K562 (cell line): ENCODE measurements around the gene CRIM1. TPM values are rescaled to one million over a fixed set of nuclear protein-coding genes. Genes with fewer than 3 reads are reported as not detected.

Source experiments
- ATAC-seq: fragments of 200-7000 bp; cut with Tn5 transposase; 3 replicates; pipeline ENCODE4 v1.9.1; 2020; ENCODE audit warnings: moderate library complexity
- BruUV-seq: library from RNA; stranded (reverse); fragments of 400-500 nt; replicated peaks from 2 replicates; lab custom pipeline; 2021; lab: Mats Ljungman, UMichigan
- CTCF ChIA-PET: fragments of 300-600 bp; formaldehyde crosslinking; extraction: SDS; loops from one replicate; lab custom pipeline; 2021; ENCODE audit warnings: low intra/inter-chr PET ratio; lab: Yijun Ruan, JAX
- POLR2A ChIA-PET: fragments of 300-600, 350-650 bp; sonication (Branson Sonifier 250); formaldehyde crosslinking; extraction: SDS; loops from one replicate; lab custom pipeline; 2021; ENCODE audit warnings: antibody characterized with exemption, inconsistent platforms; lab: Yijun Ruan, JAX
- DNase-seq, 4 experiments: peaks; one replicate each; pipeline versions ENCODE4 v3.0.0 to v3.0.0-alpha.2; 2011 to 2018; ENCODE audit warnings: low spot score in 3 of 4, mixed read lengths in 3 of 4; ENCODE audit errors: extremely low read depth in 1 of 4
- FAIRE-seq: peaks from 2 replicates; lab custom pipeline; 2011; peaks lifted over from hg19 to GRCh38; lab: Jason Lieb, UNC
- H2AFZ ChIP-seq: 2 replicates; pipeline ENCODE4 v1.6.0; 2011; ENCODE audit warnings: low read depth, low read length, control low read depth, inconsistent platforms
- H3K27ac ChIP-seq: fragments of 200-600 bp; 3 replicates; pipeline ENCODE4 v1.8.0; 2011; ENCODE audit warnings: low read depth, mild to moderate bottlenecking, control low read depth, inconsistent platforms, low read length, moderate library complexity, mixed read lengths; ENCODE audit errors: extremely low read depth
- H3K27me3 ChIP-seq, 2 experiments: fragments of 300-600 bp in 1 of 2; 2 replicates in 1 of 2; 3 replicates in 1 of 2; pipeline versions ENCODE4 v1.6.0 to v1.8.0; 2011; ENCODE audit warnings: inconsistent platforms in 2 of 2, low read length in 2 of 2, mild to moderate bottlenecking in 1 of 2, mixed read lengths in 1 of 2, moderate library complexity in 1 of 2; ENCODE audit not compliant: control insufficient read depth in 2 of 2, insufficient read depth in 2 of 2
- H3K36me3 ChIP-seq: fragments of 300-600 bp; 3 replicates; pipeline ENCODE4 v1.8.0; 2011; ENCODE audit warnings: mild to moderate bottlenecking, low read length, inconsistent platforms; ENCODE audit not compliant: control insufficient read depth, insufficient read depth
- H3K4me1 ChIP-seq, 2 experiments: fragments of 200-600 bp in 1 of 2; replicated peaks in 1 of 2; 2 replicates in 1 of 2; 3 replicates in 1 of 2; pipeline versions ENCODE4 v1.5.1 to v1.8.0; 2011; ENCODE audit warnings: inconsistent platforms in 2 of 2, low read length in 2 of 2, mild to moderate bottlenecking in 1 of 2, mixed read lengths in 1 of 2, moderate library complexity in 1 of 2; ENCODE audit not compliant: control insufficient read depth in 2 of 2, insufficient read depth in 2 of 2
- H3K4me2 ChIP-seq: 2 replicates; pipeline ENCODE4 v1.6.1; 2011; ENCODE audit warnings: low read length, control low read depth, inconsistent platforms, mixed read lengths; ENCODE audit not compliant: insufficient read depth
- H3K4me3 ChIP-seq: fragments of 200-600 bp; sonication (generic), shearing (Covaris generic); 2 replicates; pipeline ENCODE4 v1.5.1; 2016; ENCODE audit warnings: control low read depth, inconsistent platforms
- H3K79me2 ChIP-seq: fragments of 200-600 bp; 3 replicates; pipeline ENCODE4 v1.8.0; 2011; ENCODE audit warnings: low read length, inconsistent platforms; ENCODE audit not compliant: control insufficient read depth, insufficient read depth
- H3K9ac ChIP-seq, 2 experiments: 2 replicates each; pipeline versions ENCODE4 v1.6.0 to v1.6.1; 2011; ENCODE audit warnings: low read depth in 2 of 2, low read length in 2 of 2, control low read depth in 1 of 2, inconsistent platforms in 1 of 2, mild to moderate bottlenecking in 1 of 2, mixed read lengths in 1 of 2; ENCODE audit not compliant: insufficient read depth in 1 of 2
- H3K9me1 ChIP-seq: one replicate; pipeline ENCODE4 v1.6.0; 2011; ENCODE audit warnings: inconsistent platforms, mild to moderate bottlenecking, low read length, moderate library complexity; ENCODE audit not compliant: control insufficient read depth, insufficient read depth
- H3K9me3 ChIP-seq: replicated peaks from 2 replicates; pipeline ENCODE4 v1.5.1; 2011; ENCODE audit warnings: low read depth, low read length, inconsistent platforms; ENCODE audit not compliant: control insufficient read depth, insufficient read depth
- H4K20me1 ChIP-seq: replicated peaks from 2 replicates; pipeline ENCODE4 v1.6.1; 2011; ENCODE audit warnings: low read length, inconsistent platforms, mixed read lengths; ENCODE audit not compliant: control insufficient read depth, insufficient read depth
- ARHGAP35 ChIP-seq: fragments of 450-650 bp; IDR thresholded peaks from 2 replicates; pipeline ENCODE4 v1.6.1; 2018; ENCODE audit not compliant: partially characterized antibody
- BRD4 ChIP-seq: fragments of 200-600 bp; sonication (generic); IDR thresholded peaks from 2 replicates; pipeline ENCODE4 v1.6.1; 2017; ENCODE audit warnings: inconsistent platforms
- DPF2 ChIP-seq: fragments of 450-650 bp; IDR thresholded peaks from 2 replicates; pipeline ENCODE4 v1.6.1; 2016
- ELF1 ChIP-seq: fragments of 200-800 bp; sonication (Bioruptor generic); IDR thresholded peaks from 2 replicates; pipeline ENCODE4 v1.6.1; 2016; ENCODE audit warnings: missing genetic modification characterization, missing compliant biosample characterization
- EZH2 ChIP-seq: IDR thresholded peaks from 2 replicates; pipeline ENCODE4 v1.6.1; 2012; ENCODE audit warnings: low read depth, mild to moderate bottlenecking, inconsistent platforms, low read length, borderline replicate concordance
- JUNB ChIP-seq: fragments of 450-650 bp; formaldehyde crosslinking; conservative IDR thresholded peaks from 2 replicates; pipeline ENCODE4 v1.4.0; 2020; ENCODE audit warnings: mild to moderate bottlenecking
- KDM4B ChIP-seq, 2 experiments: fragments of 450-650 bp in 1 of 2; sonication (generic) in 1 of 2; IDR thresholded peaks; 2 replicates each; pipeline ENCODE4 v1.6.1; 2016 to 2017; ENCODE audit warnings: borderline replicate concordance in 2 of 2, antibody characterized with exemption in 1 of 2, low read depth in 1 of 2, mild to moderate bottlenecking in 1 of 2
- MBD2 ChIP-seq: sonication (generic); IDR thresholded peaks from 2 replicates; pipeline ENCODE4 v1.6.1; 2016; ENCODE audit warnings: low read depth, borderline replicate concordance
- MTF1 ChIP-seq: fragments of 250-450 bp; sonication (Bioruptor Pico); IDR thresholded peaks from 2 replicates; pipeline ENCODE4 v1.9.0; 2021; ENCODE audit warnings: moderate library complexity, mild to moderate bottlenecking, inconsistent platforms, borderline replicate concordance
- PML ChIP-seq: IDR thresholded peaks from 2 replicates; pipeline ENCODE4 v1.6.1; 2012; ENCODE audit warnings: low read length, inconsistent platforms
- PTTG1 ChIP-seq: fragments of 450-650 bp; IDR thresholded peaks from 2 replicates; pipeline ENCODE4 v1.6.1; 2016; ENCODE audit warnings: low read depth, mild to moderate bottlenecking, missing genetic modification characterization, missing compliant biosample characterization
- SMAD3 ChIP-seq: fragments of 450-650 bp; formaldehyde crosslinking; conservative IDR thresholded peaks from 2 replicates; pipeline ENCODE4 v1.4.0; 2020; ENCODE audit warnings: mild to moderate bottlenecking
- TFAM ChIP-seq: fragments of 250-450 bp; sonication (Bioruptor Pico); conservative IDR thresholded peaks from 2 replicates; pipeline ENCODE4 v1.5.0; 2021; ENCODE audit warnings: mild to moderate bottlenecking, moderate library complexity
- ZBTB1 ChIP-seq: sonication (generic); formaldehyde crosslinking; IDR thresholded peaks from 2 replicates; pipeline ENCODE4 v1.8.1; 2023; ENCODE audit warnings: missing genetic modification reagents, low read depth, mild to moderate bottlenecking, borderline replicate concordance
- ZBTB17 ChIP-seq: fragments of 450-650 bp; formaldehyde crosslinking; IDR thresholded peaks from 2 replicates; pipeline ENCODE4 v1.4.0; 2020; ENCODE audit warnings: mild to moderate bottlenecking
- ZC3H8 ChIP-seq: fragments of 450-650 bp; IDR thresholded peaks from 2 replicates; pipeline ENCODE4 v1.6.1; 2017
- ZFP30 ChIP-seq: fragments of 250-450 bp; sonication (Bioruptor Pico); IDR thresholded peaks from 2 replicates; pipeline ENCODE4 v1.8.0; 2022; ENCODE audit warnings: moderate library complexity, mild to moderate bottlenecking, inconsistent platforms, borderline replicate concordance
- ZNF175 ChIP-seq: fragments of 200-800 bp; sonication (Bioruptor generic); IDR thresholded peaks from 2 replicates; pipeline ENCODE4 v1.6.1; 2016; ENCODE audit warnings: low read depth, mild to moderate bottlenecking, missing genetic modification characterization, missing compliant biosample characterization
- WGBS: fragments of 100-300 bp; shearing (Covaris generic); methylation state at CpG from one replicate; pipeline ENCODE4 v1.1.6; 2016; ENCODE audit warnings: low coverage, mixed read lengths; ENCODE audit not compliant: insufficient coverage; ENCODE audit errors: missing lambda C conversion rate; 5-methylcytosine and 5-hydroxymethylcytosine counted together
- in situ Hi-C: fragments of 300-500 bp; cut with MboI; formaldehyde crosslinking; loops from 4 replicates; pipeline ENCODE4 v1.15.0; 2018; ENCODE audit warnings: inconsistent platforms, mixed read lengths
- intact Hi-C: fragments of 100-400 bp; cut with micrococcal nuclease; formaldehyde crosslinking; loops from 2 replicates; pipeline ENCODE4 v1.14.2; 2022
- polyA plus RNA-seq, 8 experiments: library from polyadenylated mRNA; depleted of rRNA in 4 of 8; stranded (reverse) in 5 of 8; unstranded in 3 of 8; fragments of >200 nt; fragmentation: Nextera tagmentation in 2 of 8; fragmentation: Illumina TruSeq in 1 of 8; extraction: Ambion mirVana in 2 of 8; extraction: Trizol in 1 of 8; gene quantifications; 2 replicates each; pipeline versions ENCODE4 v1.2.1 to v1.2.3, GENCODE V29; 2011 to 2014; ENCODE audit warnings: inconsistent platforms in 1 of 8, missing spikeins in 1 of 8
- total RNA-seq, 7 experiments: library from RNA; depleted of rRNA in 6 of 7; stranded (reverse); fragments of >200 nt in 6 of 7; fragmentation: Illumina TruSeq in 2 of 7; extraction: Trizol in 2 of 7; gene quantifications; 2 replicates each; pipeline versions ENCODE4 v1.2.1 to v1.2.3, GENCODE V29; 2011 to 2021; ENCODE audit warnings: low replicate concordance in 1 of 7
- TF ChIP-seq, protein P1 (sequence below): sonication (generic); formaldehyde crosslinking; IDR thresholded peaks from 2 replicates; pipeline ENCODE4 v1.8.1; 2023; ENCODE audit warnings: mild to moderate bottlenecking, missing genetic modification reagents, moderate library complexity
- TF ChIP-seq, protein P2 (sequence below): fragments of 450-650 bp; IDR thresholded peaks from one replicate; pipeline ENCODE4 v1.6.1; 2018; ENCODE audit warnings: mild to moderate bottlenecking, moderate library complexity; ENCODE audit not compliant: partially characterized antibody

Gene CRIM1
- total and polyA plus RNA-seq, 9 of the 15 experiments (the other 6 are each of a cell fraction or from before 2014, with no cell fraction given), result 0.01 to 0.36 (median 0.06) TPM; not detected in 1

DNA sequence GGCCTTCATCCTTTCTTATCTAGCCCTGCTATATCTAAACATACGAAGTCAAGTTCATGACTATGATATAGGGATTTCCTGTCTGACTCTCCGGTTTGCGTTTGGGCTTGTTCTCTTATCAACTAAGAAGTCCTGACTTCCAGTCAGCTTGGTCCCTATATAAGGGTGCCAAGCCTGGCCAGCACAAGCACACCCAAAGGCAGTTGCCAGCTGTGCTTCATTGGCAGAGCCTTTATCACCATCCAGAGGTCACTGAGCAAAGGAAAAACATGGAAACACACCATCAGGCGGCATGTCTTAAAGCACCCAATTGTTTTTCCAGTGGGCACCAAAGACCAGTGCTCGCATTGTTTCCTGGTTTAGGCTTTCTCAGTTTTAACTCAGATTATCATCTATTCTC is 169.7 kb downstream of the CRIM1 start:
- ChIA-PET POLR2A (no interaction called here), CTCF (interaction anchor here (0.6 kb wide), 1 partner anchor 331 kb away, joined by 3 read pairs; no protein-coding TSS in a partner anchor)
- TF ChIP-seq PTTG1 (tag) (no peak), ZNF175 (CRISPR knock-in tag) (no peak), JUNB (CRISPR knock-in tag) (no peak), MTF1 (CRISPR knock-in tag) (no peak), TFAM (CRISPR knock-in tag) (no peak), BRD4 (no peak), ZBTB1 (no peak), ZC3H8 (no peak), ZFP30 (CRISPR knock-in tag) (no peak), EZH2 (no peak), PML (no peak), SMAD3 (CRISPR knock-in tag) (no peak), MBD2 (no peak), ARHGAP35 (no peak), ELF1 (tag) (no peak), DPF2 (no peak), ZBTB17 (CRISPR knock-in tag) (no peak), KDM4B (IDR thresholded peaks at IDR 0.05; ENCODE audit: borderline replicate concordance in 2 of 2, low read depth in 1 of 2) (no peak)
- TF ChIP-seq, protein P1, sequence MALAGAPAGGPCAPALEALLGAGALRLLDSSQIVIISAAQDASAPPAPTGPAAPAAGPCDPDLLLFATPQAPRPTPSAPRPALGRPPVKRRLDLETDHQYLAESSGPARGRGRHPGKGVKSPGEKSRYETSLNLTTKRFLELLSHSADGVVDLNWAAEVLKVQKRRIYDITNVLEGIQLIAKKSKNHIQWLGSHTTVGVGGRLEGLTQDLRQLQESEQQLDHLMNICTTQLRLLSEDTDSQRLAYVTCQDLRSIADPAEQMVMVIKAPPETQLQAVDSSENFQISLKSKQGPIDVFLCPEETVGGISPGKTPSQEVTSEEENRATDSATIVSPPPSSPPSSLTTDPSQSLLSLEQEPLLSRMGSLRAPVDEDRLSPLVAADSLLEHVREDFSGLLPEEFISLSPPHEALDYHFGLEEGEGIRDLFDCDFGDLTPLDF, result no peak
- TF ChIP-seq, protein P2, sequence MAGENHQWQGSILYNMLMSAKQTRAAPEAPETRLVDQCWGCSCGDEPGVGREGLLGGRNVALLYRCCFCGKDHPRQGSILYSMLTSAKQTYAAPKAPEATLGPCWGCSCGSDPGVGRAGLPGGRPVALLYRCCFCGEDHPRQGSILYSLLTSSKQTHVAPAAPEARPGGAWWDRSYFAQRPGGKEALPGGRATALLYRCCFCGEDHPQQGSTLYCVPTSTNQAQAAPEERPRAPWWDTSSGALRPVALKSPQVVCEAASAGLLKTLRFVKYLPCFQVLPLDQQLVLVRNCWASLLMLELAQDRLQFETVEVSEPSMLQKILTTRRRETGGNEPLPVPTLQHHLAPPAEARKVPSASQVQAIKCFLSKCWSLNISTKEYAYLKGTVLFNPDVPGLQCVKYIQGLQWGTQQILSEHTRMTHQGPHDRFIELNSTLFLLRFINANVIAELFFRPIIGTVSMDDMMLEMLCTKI, result no peak
- intact Hi-C loops, result no loop called here
- FAIRE-seq (no peak), DNase-seq (no peak), ATAC-seq (no peak)
- 7% methylated on average over 5 of the region's 5 CpGs for WGBS
- Histone ChIP-seq H3K9me3 (no peaks in the 10 kb centered on the region), H2AFZ (no peak overlapping the region), H4K20me1 (no peaks in the 10 kb centered on the region), H3K36me3 (no peaks in the 10 kb centered on the region), H3K4me3 (no peak overlapping the region), H3K9me1 (no peaks in the 10 kb centered on the region), H3K4me1 (no peaks in the 10 kb centered on the region), H3K4me2 (no peak overlapping the region), H3K27ac (no peak overlapping the region), H3K27me3 (peaks cover 0 to 4% of the 10 kb centered on the region in 2 experiments; a peak in 1 of 5 replicates), H3K9ac (no peak overlapping the region), H3K79me2 (no peaks in the 10 kb centered on the region)
- in situ Hi-C loops, result no loop called here
- no TSS peak for BruUV-seq
